Kidney glomerular epithelial cell (primary cell): ENCODE data around the gene NR4A3.

ENCODE experiments used
- DNase-seq: peaks from one replicate; lab custom pipeline; 2025; lab: John Stamatoyannopoulos, UW

Gene NR4A3

DNA sequence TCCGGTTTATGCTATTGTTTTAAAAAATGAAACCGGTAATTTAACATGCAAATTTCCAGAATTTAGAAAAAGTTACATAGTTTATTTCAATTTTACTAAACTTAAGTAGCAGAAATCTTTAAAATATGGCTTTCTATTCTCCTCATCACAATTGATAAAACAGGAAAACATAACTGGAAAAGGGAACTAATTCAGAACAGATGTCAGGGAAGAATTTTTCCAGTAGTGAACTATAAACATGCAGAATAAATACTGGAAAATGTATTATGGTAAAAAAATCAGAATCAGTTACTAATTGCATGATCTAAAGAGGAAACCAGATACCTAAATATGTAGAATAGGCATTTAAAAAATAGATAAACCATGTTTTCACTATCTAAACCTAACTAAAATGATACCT lies 7.3 kb upstream of the NR4A3 start:
- DNase-seq = no peak

DNA sequence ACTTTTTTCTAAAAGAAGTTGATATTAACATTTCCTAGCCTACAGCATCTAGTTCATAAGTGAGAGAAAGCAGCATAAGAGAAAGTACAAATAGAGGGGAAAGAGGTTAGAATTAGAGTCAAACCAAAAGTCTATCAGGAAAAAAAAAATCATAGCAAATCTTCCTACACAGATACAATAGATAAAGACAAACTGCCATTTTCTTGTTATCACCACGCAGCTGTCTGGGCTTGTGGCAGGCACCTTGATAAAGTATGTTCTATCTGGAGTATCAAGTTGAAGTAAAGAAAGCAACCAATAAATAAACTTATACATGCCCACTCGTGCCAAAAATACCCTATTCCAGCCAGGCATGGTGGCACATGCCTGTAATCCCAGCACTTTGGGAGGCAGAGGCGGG lies 5.3 kb upstream of the NR4A3 start:
- DNase-seq = no peak

DNA sequence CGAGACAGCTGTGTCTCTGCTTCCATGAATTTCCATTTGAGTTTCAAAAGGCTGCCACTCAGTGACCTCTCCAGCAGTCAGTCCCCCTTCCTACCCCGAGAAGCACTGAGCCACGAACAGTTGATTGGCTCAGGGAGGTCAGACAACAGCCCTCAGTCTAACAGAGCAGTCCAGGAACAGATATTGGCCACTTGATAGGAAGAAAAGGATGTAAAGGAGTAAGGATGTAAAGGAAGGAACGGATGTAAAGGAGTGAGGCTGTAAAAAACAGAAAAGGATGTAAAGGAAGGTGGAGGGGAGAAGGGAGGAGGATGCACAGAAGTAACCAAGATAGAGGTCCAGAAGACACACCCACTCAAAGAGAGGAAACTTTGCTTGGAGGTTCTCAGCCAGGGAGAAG lies 3.2 kb upstream of the NR4A3 start:
- no peak for DNase-seq

- peak; percentile 57 for DNase-seq
Measured at GRCh38 chr9:99819123-99819855, 2.4 kb upstream of the NR4A3 start.

DNA sequence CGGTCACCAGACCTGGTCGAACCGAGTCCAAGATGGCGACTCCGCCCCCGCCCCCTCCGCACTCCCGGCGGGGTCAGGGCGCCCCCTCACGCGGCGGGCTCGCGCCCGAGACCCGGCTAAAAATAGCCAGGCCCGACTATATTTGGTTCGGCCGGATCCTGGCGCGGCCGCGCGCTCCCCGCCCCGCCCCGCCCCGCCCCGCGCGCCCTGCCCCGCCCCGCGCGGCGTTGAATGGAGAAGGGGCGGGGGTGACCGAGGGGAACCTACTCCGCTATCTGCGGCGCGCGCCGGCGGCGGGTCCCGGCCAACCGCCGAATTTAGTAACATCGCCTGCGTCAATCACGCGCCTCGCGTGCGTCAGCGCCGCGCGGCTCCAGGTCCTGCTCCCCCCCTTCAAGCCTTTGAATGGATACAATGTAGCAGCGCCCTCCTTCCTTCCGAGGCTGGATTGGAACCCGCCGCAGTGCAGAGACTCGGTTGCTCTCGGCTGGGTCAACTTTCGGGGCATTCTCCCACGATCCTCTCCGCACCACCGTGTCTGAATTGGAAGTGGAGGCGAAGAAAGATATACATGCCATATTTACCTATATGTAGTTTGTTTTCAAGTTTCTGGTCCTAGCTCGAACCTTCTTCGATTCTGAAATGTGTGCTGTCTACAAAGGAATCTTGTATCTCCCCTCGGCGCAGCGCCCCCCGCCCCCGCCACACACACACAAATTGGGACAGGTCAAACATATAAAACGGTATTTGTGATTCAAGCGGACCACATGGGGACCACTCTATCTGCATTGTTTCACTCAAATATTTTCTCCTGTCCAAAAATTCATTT lies 1.6 kb upstream of the NR4A3 start:
- DNase-seq = peak; percentile 92

- DNase-seq = peak; percentile 53
Measured at GRCh38 chr9:99820685-99821395, 845 bp upstream of the NR4A3 start.

GRCh38 chr9:99822109-99822805 lies 572 bp downstream of the NR4A3 start:
- no peak for DNase-seq

- no peak for DNase-seq
Measured at GRCh38 chr9:99822806-99823591, 1.3 kb downstream of the NR4A3 start.

DNA sequence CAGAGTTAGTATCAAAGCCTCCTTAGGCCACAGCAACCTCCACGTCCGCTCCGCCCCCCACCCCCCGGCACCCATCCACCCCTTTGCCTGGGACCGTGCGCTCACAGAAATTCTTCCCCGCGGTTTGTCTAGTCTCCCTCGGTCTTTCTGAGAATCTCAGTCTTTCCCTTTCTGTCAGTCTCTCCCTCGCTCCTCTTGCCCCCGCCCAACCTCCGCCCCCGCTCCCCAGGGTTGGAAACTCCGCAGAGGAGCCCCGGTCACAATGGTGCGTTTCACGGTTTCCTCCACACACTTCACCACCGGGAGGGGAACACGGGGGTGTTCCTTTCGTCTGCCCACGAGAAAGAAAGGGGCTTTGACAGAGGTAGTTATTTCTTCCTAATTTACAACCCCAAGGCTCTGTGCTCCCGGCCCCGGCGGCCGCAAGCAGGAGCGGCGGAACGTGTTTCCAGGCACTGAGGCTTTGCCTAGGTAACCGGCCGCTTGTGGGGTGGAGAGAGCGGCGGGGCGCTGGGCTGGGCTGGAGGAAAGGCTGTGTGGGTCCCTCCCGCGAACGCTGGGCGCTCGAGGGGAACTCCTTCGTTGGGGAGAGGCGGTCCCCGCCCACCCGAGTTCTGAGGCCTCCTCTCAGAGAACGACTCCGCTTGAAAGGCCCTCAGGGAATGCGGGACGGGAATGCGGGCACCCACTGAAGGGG lies 2.1 kb downstream of the NR4A3 start:
- no peak for DNase-seq

DNA sequence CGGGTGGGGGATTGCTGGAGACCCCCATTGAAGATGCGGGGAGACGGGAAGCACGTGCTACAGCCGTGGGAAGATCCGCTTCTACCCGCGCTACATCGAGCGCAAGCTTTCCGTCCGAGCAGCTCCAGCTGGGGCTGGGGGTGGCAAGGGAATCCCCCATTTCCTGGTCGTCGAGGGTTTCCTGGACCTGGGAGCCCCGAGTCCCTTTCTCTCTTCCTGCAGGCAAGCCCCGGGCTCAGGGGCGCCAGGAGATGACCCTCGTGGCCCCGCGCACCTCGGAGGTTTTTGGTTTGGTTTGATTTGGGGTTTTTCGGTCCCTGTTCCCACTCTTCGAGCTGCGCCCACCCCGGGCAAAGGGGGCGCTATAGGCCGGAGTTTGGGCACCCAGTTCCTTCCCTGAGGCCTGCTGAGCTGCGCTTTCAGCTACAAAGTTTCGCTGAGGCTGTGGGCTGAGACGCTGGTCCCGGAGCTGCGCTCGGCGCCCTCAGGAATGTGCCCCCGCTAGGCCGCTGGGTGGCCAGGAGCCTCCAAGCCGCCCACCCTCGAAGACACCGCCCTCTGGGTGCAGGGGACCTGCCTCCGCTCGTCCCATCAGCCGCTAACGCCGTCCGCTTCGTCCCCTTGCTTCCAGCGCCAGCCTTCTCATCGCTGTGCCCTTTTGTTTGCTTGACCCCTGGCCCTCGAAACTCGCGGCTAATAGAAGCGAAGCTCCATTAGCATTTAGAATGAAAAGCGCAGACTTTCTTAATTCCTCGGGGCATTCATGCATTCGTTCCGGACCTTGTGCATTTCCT lies 2.9 kb downstream of the NR4A3 start:
- DNase-seq = no peak

GRCh38 chr9:99825172-99826046 lies 3.7 kb downstream of the NR4A3 start:
- no peak for DNase-seq

- no peak for DNase-seq
Measured at GRCh38 chr9:99826579-99826978, 4.9 kb downstream of the NR4A3 start.

DNA sequence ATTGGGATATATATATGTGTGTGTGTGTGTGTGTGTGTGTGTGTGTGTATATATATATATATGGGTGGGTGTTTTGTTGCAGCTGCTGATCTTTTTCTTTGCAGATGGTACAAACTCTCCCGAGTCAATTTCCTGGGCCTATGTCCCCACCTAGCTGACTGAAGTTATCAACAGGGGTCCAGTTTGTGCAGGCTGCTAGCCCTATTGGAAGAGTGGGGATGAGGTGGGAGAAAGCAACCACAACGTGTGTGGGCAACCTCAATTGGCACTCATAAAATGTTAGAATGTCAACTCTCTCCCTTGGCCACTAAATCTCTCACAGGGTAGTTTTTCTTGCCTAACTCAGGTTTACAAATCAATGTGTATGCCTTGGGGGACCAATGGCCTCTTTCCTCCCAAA lies 5.6 kb downstream of the NR4A3 start:
- no peak for DNase-seq

DNA sequence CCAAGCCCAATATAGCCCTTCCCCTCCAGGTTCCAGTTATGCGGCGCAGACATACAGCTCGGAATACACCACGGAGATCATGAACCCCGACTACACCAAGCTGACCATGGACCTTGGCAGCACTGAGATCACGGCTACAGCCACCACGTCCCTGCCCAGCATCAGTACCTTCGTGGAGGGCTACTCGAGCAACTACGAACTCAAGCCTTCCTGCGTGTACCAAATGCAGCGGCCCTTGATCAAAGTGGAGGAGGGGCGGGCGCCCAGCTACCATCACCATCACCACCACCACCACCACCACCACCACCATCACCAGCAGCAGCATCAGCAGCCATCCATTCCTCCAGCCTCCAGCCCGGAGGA lies 6.3 kb downstream of the NR4A3 start:
- DNase-seq = no peak

- DNase-seq = no peak
Measured at GRCh38 chr9:99828417-99829176, 6.9 kb downstream of the NR4A3 start.

GRCh38 chr9:99831857-99832557 lies 10.3 kb downstream of the NR4A3 start:
- DNase-seq = no peak

DNA sequence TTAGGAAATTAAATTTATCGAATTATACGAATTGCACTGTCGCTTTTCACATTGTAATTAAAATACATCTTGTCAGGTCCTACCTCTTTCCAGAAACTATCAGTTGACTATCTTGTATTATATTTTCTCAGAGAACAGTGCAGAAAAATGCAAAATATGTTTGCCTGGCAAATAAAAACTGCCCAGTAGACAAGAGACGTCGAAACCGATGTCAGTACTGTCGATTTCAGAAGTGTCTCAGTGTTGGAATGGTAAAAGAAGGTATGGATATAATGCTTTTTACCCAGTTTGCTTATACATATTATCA lies 10.8 kb downstream of the NR4A3 start:
- DNase-seq = no peak

GRCh38 chr9:99833735-99834134 lies 12.1 kb downstream of the NR4A3 start:
- no peak for DNase-seq
